ENCODE data around the gene MACROH2A1.

The MACROH2A1 gene

DNA sequence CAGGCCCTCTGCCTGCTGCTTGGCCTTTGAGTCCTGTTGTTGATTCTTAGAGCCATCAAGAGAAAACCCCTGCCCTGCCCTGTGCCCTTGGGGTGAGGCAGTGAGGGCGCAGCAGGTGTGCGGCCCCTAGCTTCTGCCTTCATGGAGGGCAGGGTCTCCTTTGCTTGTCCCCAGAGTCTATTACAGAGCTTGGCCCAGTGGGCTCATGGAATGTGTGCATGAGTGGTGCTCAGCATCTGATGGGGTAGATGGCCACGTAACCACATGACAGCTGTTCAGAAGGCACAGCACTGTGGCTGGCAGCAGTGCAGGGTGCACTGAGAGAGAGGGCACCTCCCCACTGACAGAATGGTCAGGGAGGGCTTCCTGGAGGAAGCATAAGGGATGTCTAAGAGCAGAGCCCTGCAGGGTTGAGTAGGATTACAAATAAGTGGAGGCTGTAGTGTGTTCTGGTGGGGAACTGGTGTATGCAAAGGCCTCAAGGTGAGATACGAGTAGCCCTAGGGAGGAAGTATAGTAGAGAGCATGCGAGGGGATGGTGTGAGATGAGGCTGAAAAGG is 70.8 kb downstream of the MACROH2A1 start:
- peaks cover 0 to 12% (median 0%) of the 10 kb centered on the region in 10 experiments; a peak in 4 of 20 replicates for H3K4me1 ChIP-seq
- H3K9ac ChIP-seq, result no peak overlapping the region
- H3K27ac ChIP-seq, result no peak overlapping the region
- H3K27me3 ChIP-seq, result no peaks in the 10 kb centered on the region
- H3K4me2 ChIP-seq, result no peak overlapping the region
- peaks cover 0 to 27% (median 14%) of the 10 kb centered on the region in 11 experiments; a peak in 16 of 22 replicates for H4K20me1 ChIP-seq
- no peak overlapping the region for H3K4me3 ChIP-seq
- no peak for TF ChIP-seq Cebpa-rat (IDR thresholded peaks at IDR 0.05)
- no peaks in the 10 kb centered on the region for H3K9me3 ChIP-seq (replicated peaks in 1 of 11)
- peaks cover 23 to 38% (median 27%) of the 10 kb centered on the region in 11 experiments for H3K36me3 ChIP-seq

DNA sequence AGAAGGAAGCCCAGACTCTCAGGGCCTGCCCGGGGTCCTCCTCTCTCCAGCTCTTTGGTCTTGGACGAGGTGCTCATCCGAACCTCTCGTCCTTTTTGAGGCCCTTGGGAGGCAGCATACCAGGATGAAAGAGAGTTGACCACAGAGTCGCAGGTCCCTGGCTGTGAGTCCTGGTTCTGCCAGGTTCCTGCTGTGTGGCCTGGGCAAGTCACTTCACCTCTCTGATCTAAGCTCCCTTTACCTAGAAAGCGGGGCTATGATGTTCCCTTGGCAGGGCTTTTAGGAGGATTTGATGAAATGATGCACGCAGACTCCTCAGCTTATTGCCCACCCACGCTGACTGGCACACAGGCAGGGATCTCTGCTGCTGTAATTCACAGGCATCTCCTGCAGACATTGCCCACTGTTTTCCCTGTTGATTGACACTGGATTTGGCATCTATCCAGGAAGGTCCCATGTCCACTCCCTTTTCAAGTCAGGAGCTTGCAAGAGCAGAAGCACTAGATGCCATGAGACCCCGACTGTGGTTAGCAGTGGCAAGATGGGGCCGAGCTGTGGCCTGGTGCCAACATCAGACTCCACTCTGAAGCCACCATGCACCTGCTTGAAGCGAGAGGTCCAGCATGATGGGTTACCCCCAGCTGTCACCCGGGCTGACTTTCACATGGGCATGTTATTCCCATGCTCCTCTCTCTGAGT is 71.5 kb downstream of the MACROH2A1 start:
- no peak for TF ChIP-seq Cebpa-rat (IDR thresholded peaks at IDR 0.05)
- Histone ChIP-seq H3K36me3 (peaks cover 17 to 32% (median 22%) of the 10 kb centered on the region in 11 experiments), H4K20me1 (peaks cover 0 to 21% (median 8%) of the 10 kb centered on the region in 11 experiments; a peak in 11 of 22 replicates), H3K9ac (no peak overlapping the region), H3K9me3 (replicated peaks in 1 of 11) (no peaks in the 10 kb centered on the region), H3K27me3 (no peaks in the 10 kb centered on the region), H3K27ac (no peak overlapping the region), H3K4me1 (peaks cover 0 to 12% (median 0%) of the 10 kb centered on the region in 10 experiments; a peak in 4 of 20 replicates), H3K4me3 (no peak overlapping the region), H3K4me2 (no peak overlapping the region)

GRCh38 chr5:135326296-135327254 is 72.5 kb downstream of the MACROH2A1 start:
- H3K4me2 ChIP-seq, result no peak overlapping the region
- no peak overlapping the region for H3K27ac ChIP-seq
- TF ChIP-seq Cebpa-rat (IDR thresholded peaks at IDR 0.05), result no peak
- H3K9me3 ChIP-seq (replicated peaks in 1 of 11), result no peaks in the 10 kb centered on the region
- peaks cover 0 to 14% (median 1%) of the 10 kb centered on the region in 11 experiments; a peak in 6 of 22 replicates for H4K20me1 ChIP-seq
- H3K36me3 ChIP-seq, result peaks cover 9 to 22% (median 13%) of the 10 kb centered on the region in 11 experiments
- H3K27me3 ChIP-seq, result no peaks in the 10 kb centered on the region
- H3K4me3 ChIP-seq, result no peak overlapping the region
- H3K4me1 ChIP-seq, result peaks cover 0 to 12% (median 0%) of the 10 kb centered on the region in 10 experiments; a peak in 4 of 20 replicates
- no peak overlapping the region for H3K9ac ChIP-seq

- Histone ChIP-seq H3K4me1 (no peaks in the 10 kb centered on the region), H3K9me3 (replicated peaks in 1 of 11) (no peaks in the 10 kb centered on the region), H4K20me1 (0 out of 22 replicates have a peak, but pooled peaks cover 0 to 3% (median 0%) of the 10 kb centered on the region in 11 experiments), H3K9ac (no peak overlapping the region), H3K4me3 (no peak overlapping the region), H3K27ac (no peak overlapping the region), H3K4me2 (no peak overlapping the region), H3K36me3 (peaks cover 0 to 7% (median 0%) of the 10 kb centered on the region in 11 experiments; a peak in 4 of 22 replicates), H3K27me3 (no peaks in the 10 kb centered on the region)
- no peak for TF ChIP-seq Cebpa-rat (IDR thresholded peaks at IDR 0.05)
Observed at GRCh38 chr5:135324897-135325650, 74.0 kb downstream of the MACROH2A1 start.

- Histone ChIP-seq H3K9me3 (replicated peaks in 1 of 11) (no peaks in the 10 kb centered on the region), H3K27ac (no peak overlapping the region), H3K4me1 (no peaks in the 10 kb centered on the region), H3K4me2 (no peak overlapping the region), H3K36me3 (no peaks in the 10 kb centered on the region), H3K27me3 (no peaks in the 10 kb centered on the region), H3K9ac (no peak overlapping the region), H3K4me3 (no peak overlapping the region), H4K20me1 (0 out of 22 replicates have a peak, but pooled peaks cover 0 to 3% (median 0%) of the 10 kb centered on the region in 11 experiments)
- TF ChIP-seq Cebpa-rat (IDR thresholded peaks at IDR 0.05), result no peak
Observed at GRCh38 chr5:135324160-135324559, 74.9 kb downstream of the MACROH2A1 start.

GRCh38 chr5:135323701-135324132 is 75.3 kb downstream of the MACROH2A1 start:
- no peaks in the 10 kb centered on the region for H3K27me3 ChIP-seq
- no peak for TF ChIP-seq Cebpa-rat (IDR thresholded peaks at IDR 0.05)
- no peak overlapping the region for H3K4me2 ChIP-seq
- H3K36me3 ChIP-seq, result no peaks in the 10 kb centered on the region
- H3K9ac ChIP-seq, result no peak overlapping the region
- no peaks in the 10 kb centered on the region for H3K9me3 ChIP-seq (replicated peaks in 1 of 11)
- H3K27ac ChIP-seq, result no peak overlapping the region
- H3K4me3 ChIP-seq, result no peak overlapping the region
- H4K20me1 ChIP-seq, result 0 out of 22 replicates have a peak, but pooled peaks cover 0 to under 1% (median 0%) of the 10 kb centered on the region in 11 experiments
- no peaks in the 10 kb centered on the region for H3K4me1 ChIP-seq

GRCh38 chr5:135323227-135323626 is 75.8 kb downstream of the MACROH2A1 start:
- H3K9ac ChIP-seq, result no peak overlapping the region
- H3K9me3 ChIP-seq (replicated peaks in 1 of 11), result no peaks in the 10 kb centered on the region
- TF ChIP-seq Cebpa-rat (IDR thresholded peaks at IDR 0.05), result no peak
- H3K4me1 ChIP-seq, result no peaks in the 10 kb centered on the region
- no peaks in the 10 kb centered on the region for H3K36me3 ChIP-seq
- H3K4me3 ChIP-seq, result no peak overlapping the region
- no peak overlapping the region for H3K4me2 ChIP-seq
- no peaks in the 10 kb centered on the region for H3K27me3 ChIP-seq
- H3K27ac ChIP-seq, result no peak overlapping the region
- no peaks in the 10 kb centered on the region for H4K20me1 ChIP-seq

GRCh38 chr5:135322744-135323143 is 76.3 kb downstream of the MACROH2A1 start:
- no peak for TF ChIP-seq Cebpa-rat (IDR thresholded peaks at IDR 0.05)
- Histone ChIP-seq H3K4me3 (no peak overlapping the region), H3K27ac (no peak overlapping the region), H3K9ac (no peak overlapping the region), H3K27me3 (no peaks in the 10 kb centered on the region), H4K20me1 (no peaks in the 10 kb centered on the region), H3K9me3 (replicated peaks in 1 of 11) (no peaks in the 10 kb centered on the region), H3K36me3 (no peaks in the 10 kb centered on the region), H3K4me2 (no peak overlapping the region), H3K4me1 (no peaks in the 10 kb centered on the region)

Data from BLaER1 treated with 17β-estradiol and CSF1 and Interleukin-3, amounts not matched to agents 10 nM and 100 nM (cell line).